Ecto neural progenitor cell (in vitro differentiated cells): ENCODE results near the gene PSMG3.
A peak's percentile ranks its signal among the peaks of the same experiment; 100 is the strongest.

Source experiments
- DNase-seq: peaks from one replicate; pipeline ENCODE4 v3.0.0-alpha.2; 2018; ENCODE audit warnings: low spot score

The PSMG3 gene

DNA sequence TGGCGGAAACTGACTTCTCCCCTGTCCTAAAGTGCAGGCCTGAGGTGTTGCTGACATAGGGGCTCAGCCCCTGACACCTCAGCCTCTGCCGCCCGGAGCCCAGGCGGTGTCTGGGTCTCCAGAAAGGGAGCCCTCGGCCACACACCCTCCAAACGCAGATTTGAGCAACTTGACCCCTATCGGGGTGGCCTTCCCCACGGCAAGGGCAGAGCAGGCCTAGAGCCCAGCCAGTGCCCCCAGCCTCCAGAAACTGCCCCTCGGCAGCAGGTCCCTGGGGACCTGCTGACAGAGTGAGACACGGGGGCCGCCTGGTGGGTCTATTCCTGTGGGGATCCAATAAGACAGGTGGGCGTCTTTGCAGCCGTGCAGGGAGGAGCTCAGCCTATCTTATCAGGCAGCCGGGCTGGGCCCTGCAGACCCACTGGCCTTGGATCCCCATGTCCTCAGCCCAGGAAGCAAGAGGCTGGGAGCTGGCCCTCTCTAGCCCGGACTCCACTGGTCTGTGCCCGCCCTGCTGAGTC lies 24.9 kb downstream of the PSMG3 start:
- no peak for DNase-seq

DNA sequence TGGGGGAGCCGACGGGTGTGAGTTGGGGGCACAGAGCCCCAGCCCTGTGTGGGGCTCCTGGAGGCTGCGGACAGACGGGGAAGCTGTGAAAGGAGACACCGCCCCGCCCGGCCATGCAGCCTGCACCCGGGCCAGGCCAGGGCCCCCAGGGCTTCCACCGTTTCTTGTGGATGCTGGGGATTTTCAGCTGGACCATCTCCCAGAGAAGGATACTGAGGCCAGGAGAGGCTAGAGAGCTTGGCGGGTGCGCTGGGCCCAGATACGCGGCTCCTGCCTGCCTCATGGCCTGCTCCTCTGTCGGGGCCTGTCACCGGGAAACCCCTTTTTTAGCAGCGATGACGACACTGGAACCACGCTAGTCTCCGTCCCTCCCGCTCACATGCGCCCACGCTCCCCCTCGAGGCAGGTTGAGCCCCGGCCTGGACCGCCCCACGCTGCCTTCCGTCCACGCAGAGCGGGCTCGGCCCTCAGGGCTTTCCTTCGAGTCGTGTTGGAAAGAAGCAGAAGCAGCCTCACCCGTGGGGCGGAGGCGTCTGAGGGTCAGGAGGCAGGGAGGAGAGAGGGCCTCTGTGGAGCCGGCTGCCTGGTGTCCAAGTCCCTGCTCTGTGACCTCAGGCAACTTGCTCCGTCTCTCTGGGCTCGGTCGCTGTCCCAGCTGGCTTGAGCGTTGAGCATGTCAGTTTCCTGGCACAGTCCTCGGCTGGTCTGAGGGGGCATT lies 25.5 kb downstream of the PSMG3 start:
- DNase-seq: no peak

DNA sequence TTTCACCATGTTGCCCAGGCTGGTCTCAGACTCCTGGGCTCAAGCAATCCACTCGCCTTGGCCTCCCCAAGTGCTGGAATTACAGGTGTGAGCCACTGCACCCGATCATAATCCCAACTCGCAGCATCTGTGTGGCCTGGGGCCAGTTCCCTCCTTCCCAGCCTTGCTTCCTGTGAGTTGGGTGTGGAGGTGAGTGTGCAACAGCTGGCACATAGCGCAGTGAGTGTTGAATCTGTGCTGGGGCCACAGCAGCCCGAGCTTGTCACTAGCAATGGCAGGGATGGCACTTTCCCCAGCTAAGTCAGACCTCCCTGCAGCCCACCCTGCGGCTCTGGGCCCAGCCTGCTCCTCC lies 26.0 kb downstream of the PSMG3 start:
- DNase-seq: no peak

GRCh38 chr7:1542841-1543747 lies 26.7 kb downstream of the PSMG3 start:
- no peak for DNase-seq

GRCh38 chr7:1542329-1542728 lies 27.5 kb downstream of the PSMG3 start:
- DNase-seq: no peak

DNA sequence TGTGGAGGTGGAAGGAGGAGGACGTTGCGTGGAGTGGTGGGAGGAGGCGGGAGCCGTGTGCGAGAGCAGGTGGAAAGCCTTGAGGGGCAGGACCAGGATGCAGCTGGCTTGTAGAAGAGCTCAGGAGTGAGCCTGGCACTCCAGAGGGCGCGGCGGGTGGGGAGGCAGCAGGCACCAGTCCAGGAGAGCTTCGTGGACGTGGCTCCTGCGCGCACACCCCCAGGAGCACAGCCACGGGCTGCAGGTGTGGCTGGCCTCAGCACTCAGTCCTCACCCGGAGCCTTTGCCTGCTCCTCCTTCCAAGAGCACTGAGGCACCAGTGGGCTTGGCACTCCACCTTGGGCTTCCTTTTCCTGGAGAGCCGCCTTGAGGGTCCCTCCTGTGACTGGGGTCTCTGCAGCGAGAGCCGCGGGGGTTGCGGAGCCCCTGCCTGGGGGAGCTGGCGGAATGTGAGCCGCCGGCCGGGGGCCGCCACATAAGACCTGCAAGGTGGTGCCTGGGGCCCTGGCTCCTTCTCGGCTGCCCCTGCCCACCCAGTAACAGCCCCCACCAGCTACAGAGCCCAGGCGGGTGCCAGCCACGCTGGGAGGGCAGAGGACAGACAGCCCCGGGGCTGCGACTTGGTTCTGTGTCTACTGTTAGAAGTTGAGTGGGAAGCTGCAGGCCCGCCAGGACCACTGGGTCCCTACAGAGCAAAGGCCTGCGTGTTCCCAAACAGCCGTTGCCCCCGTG lies 28.2 kb downstream of the PSMG3 start:
- no peak for DNase-seq

DNA sequence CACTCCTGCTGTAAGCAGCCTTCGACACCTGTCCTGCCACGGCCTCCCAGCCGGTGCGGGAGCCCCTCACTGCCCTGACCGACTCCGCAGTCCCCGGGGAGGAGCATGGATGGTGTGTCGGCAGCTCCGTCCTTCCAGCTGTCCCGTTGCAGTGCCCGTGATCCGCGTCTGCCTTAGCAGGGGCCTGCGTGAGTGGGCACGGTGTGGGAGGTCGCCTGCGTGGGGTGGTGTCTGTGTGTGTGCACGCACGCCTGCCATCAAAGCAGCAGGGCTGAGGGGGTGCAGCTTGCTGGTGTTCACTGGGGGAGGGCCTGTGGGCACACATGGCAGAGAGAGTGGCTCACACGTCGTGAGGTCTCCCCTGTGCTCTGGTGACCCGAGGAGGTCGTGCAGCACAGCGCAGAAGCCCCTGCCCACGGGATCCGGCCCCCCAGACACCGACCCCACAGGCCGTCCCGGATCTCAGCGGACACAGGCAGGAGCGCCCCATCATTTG lies 29.0 kb downstream of the PSMG3 start:
- no peak for DNase-seq

DNA sequence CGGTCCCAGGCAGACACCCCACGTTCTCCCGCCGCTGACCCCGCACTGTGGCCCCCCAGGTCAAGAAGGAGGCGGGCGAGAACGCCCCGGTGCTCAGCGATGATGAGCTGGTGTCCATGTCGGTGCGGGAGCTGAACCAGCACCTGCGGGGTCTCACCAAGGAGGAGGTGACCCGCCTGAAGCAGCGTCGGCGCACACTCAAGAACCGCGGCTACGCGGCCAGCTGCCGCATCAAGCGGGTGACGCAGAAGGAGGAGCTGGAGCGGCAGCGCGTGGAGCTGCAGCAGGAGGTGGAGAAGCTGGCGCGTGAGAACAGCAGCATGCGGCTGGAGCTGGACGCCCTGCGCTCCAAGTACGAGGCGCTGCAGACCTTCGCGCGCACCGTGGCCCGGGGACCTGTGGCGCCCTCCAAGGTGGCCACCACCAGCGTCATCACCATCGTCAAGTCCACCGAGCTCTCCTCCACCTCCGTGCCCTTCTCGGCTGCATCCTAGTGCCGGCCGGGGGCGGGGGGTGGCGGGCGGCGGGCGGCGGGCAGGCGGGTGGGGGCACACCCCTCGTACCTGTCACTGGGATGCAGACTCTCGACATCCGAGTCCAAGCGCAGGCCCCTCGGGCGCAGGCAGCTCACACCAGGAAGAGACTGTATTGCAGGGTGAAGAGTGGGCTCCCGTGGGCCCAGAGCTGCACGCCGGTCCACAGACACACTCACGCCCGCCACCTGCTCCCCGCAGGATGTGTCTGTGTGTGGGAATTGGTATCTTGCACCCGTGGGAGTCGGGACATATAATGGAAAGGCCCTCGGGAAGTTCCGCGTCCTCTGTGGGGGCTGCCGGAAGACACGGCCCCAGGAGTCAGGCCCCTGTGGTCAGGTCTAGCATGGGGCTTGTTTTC lies 29.7 kb downstream of the PSMG3 start:
- no peak for DNase-seq

- DNase-seq: no peak
Measured at GRCh38 chr7:1539181-1539881, 30.5 kb downstream of the PSMG3 start.

DNA sequence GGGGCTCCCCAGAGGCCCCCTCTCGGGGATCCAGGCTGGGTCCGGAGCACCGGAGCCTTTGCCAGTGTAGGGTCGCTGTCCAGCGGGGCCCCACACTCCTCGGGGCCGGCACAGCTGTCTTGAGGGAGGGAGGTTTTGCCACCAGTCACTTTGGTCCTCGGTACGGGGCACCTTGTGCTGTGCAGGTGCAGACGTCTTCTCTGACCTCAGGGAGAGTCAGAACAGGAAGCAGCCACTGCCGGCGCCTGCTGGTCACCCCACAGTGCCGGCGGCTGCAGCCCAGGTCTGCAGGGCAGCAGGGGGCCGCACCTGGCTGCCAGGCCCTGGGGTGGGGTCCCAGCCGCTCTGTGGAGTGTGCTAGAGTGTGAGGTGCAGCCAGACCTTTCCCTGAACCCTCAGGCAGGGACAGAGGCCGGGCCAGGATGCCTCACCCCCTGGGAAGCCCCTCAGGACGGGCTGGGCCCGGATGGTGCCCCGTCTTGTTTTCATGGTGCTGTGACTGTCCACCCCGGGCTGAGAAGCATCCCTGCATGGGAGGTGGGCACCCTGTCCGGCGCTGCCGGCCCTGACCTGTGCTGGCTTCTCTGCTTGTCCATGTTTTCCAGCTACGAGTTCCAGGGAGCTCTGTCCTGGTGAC lies 31.2 kb downstream of the PSMG3 start:
- DNase-seq: no peak

DNA sequence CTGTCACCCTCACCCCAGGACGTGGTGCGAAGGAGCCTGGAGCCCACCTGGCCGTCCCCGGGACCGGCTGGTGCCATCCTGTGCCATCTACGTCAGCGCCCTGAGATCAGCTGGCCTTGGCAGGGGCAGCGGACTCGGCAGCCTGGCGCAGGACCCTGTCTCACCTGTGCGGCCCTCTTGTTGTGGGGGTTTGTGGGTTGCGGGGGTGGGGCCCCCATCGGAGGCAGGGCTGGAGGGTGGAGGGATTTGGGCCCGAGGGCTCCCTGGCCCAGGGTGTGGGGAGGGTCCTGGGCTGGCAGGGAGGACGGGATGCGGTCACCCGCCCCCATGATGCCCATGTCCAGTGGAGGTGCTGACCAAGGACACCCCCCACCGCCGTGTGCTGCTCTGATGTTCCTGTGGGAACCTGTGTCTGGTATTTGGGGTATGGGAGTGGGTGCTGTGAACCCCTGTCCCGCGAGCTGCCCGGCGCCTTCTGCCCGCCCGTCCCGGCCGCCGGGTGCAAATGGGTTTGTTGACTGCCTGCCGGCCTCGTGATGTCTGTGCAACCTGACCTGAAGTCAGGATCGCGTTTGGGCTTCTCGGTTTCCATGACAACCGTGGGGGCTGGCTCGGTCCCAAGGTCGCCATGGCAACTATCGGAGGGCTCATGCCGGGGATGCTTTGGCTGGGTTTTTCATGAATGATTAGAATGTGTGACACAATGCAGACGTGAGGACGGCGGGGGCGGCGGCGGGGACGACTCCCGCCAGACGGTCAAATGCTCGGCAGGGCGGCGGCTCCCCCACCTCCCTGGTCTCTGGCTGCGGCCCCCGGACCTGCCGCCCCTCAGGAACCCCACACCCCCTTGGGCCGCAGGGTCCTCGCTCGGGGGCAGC lies 32.1 kb downstream of the PSMG3 start:
- peak; percentile 82 for DNase-seq

DNA sequence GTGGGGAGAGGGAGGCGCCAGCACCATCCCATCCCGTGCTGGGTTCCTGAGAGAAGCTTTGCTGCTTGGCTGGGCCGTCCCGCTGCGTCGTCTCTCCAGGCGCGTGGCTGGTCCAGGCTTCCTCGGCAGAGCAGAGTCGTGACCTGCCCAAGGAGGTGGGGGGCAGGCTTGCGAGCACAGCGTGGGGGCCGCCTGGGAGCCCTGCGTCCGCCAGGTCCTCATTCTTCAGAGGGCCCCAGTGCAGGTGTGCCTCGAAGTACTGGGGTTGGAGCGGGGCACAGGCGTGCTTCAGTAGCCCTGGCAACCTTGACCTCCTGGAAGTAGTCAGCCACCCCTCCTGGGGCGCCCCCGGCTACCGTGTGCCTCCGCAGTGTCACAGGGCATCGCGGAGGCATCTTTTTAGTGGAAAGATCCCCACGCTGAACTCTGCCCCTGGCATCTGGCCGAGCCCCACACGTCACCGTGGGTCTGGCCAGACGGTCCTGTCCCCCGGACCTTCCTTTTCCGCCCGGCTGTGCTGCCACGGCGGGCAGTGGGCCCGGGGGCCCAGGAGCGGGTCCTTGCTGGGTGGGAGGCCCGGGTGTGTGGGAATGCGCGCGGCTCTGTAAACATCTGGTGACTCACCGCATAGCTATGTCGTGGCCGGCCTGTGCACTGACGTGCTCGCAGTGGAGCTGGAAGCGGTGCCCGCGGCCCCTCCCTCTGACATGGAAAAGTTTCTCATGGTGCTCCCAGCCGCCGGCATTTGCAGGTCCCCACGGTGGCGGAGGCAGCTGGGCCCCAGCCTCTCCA lies 32.9 kb downstream of the PSMG3 start:
- DNase-seq: peak; percentile 82

GRCh38 chr7:1536455-1536742 lies 33.4 kb downstream of the PSMG3 start:
- no peak for DNase-seq

DNA sequence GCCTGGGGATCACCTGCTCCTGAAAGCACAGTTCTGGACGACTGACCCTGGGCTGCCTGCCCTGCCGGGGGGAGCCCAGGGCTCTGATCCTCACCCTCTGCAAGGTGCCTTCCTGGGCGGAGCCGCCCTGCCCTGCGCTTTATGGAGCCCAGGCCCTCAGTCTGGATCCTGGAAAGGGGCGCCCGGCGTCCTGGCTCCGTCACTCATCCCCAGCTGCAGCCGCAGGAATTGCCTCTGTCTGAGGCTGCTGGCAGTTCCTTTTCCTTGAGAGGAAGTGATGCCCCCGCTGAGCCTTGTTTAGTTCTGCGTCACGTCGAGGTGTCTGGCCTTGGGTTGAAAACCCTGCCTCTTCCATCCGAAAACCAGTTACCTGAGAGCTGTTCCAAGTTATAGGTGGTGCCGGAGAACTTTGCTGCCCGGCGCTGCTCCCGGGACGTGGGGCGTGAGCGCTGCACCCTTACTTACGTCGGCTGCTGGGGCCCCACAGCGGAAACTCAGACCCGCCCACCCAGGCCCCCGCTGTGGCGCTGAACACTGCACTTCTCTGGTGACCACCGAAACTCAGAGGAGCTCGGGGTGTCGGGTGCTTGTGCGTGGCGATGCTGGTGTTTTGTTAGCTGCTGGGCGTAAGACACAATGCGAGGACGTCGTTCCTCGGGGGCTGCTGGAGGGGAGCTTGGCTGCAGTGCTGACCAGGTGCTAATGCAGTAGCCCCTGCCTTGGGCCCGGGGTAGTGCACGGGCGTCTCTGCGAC lies 34.0 kb downstream of the PSMG3 start:
- no peak for DNase-seq

DNA sequence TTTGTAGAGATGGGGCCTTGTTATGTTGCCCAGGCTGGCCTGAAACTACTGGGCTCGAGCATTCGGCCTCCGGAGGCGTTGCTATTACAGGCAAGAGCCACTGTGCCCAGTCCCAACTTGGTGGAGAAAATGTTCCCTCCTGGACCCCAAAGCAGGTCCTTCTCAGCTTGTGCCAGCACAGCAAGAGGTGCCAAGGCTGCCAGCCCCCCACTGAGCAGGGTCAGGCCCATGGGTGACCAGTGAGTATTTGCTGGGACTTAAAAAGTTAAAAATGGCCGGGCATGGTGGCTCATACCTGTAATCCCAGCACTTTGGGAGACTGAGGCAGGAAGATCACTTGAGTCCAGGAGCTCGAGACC lies 34.8 kb downstream of the PSMG3 start:
- DNase-seq: no peak

GRCh38 chr7:1534330-1535099 lies 35.3 kb downstream of the PSMG3 start:
- DNase-seq: no peak
